OCI-LY7 (cell line): ENCODE results near the gene SLC25A21. TPM values are rescaled to one million over a fixed set of nuclear protein-coding genes. Genes with fewer than 3 reads are reported as not detected.

ENCODE experiments used
- BruUV-seq: library from RNA; stranded (reverse); fragments of 400-500 nt; replicated peaks from 2 replicates; lab custom pipeline; 2021; lab: Mats Ljungman, UMichigan
- CTCF ChIA-PET: fragments of 300-600 bp; sonication (Branson Sonifier 250); formaldehyde crosslinking; loops from one replicate; lab custom pipeline; 2022; ENCODE audit warnings: antibody characterized with exemption; ENCODE audit not compliant: unreplicated experiment; lab: Charles Lee
- POLR2A ChIA-PET: fragments of 300-600 bp; sonication (Branson Sonifier 250); formaldehyde crosslinking; loops from one replicate; lab custom pipeline; 2022; ENCODE audit warnings: antibody characterized with exemption; lab: Charles Lee
- DNase-seq: peaks from one replicate; pipeline ENCODE4 v3.0.0-alpha.2; 2015; ENCODE audit warnings: low spot score
- H2AFZ ChIP-seq: fragments of 200-600 bp; sonication (generic), shearing (Covaris generic); 2 replicates; pipeline ENCODE4 v1.6.1; 2014; ENCODE audit warnings: mild to moderate bottlenecking, antibody characterized with exemption, low read length, moderate library complexity
- H3K27ac ChIP-seq: fragments of 200-600 bp; sonication (generic); 2 replicates; pipeline ENCODE4 v1.5.1; 2014; ENCODE audit warnings: mixed run types, low read depth, mild to moderate bottlenecking, moderate library complexity, low read length, inconsistent platforms; ENCODE audit not compliant: poor library complexity, severe bottlenecking
- H3K36me3 ChIP-seq: fragments of 200-600 bp; sonication (generic); 2 replicates; pipeline ENCODE4 v1.6.1; 2014; ENCODE audit warnings: mild to moderate bottlenecking, antibody characterized with exemption, low read length, moderate library complexity, mixed read lengths; ENCODE audit not compliant: insufficient read depth
- H3K4me1 ChIP-seq: fragments of 200-600 bp; sonication (generic); 2 replicates; pipeline ENCODE4 v1.5.1; 2014; ENCODE audit warnings: mild to moderate bottlenecking, low read length; ENCODE audit not compliant: insufficient read depth, poor library complexity, severe bottlenecking
- H3K4me2 ChIP-seq: fragments of 200-600 bp; sonication (generic); 2 replicates; pipeline ENCODE4 v1.6.1; 2014; ENCODE audit warnings: mild to moderate bottlenecking, low read length
- H3K4me3 ChIP-seq: fragments of 200-600 bp; sonication (generic); 2 replicates; pipeline ENCODE4 v1.5.1; 2014; ENCODE audit warnings: mild to moderate bottlenecking, low read depth, low read length; ENCODE audit not compliant: poor library complexity, severe bottlenecking
- H3K79me2 ChIP-seq: fragments of 200-600 bp; sonication (generic); 2 replicates; pipeline ENCODE4 v1.6.1; 2016; ENCODE audit warnings: low read depth, mild to moderate bottlenecking, low read length, moderate library complexity, mixed read lengths; ENCODE audit not compliant: insufficient read depth
- H3K9me2 ChIP-seq: fragments of 200-600 bp; sonication (generic); 2 replicates; pipeline ENCODE4 v1.6.1; 2016; ENCODE audit warnings: mild to moderate bottlenecking, low read length, mixed read lengths; ENCODE audit not compliant: insufficient read depth
- H3K9me3 ChIP-seq: fragments of 200-600 bp; sonication (generic); 2 replicates; pipeline ENCODE4 v1.6.1; 2014; ENCODE audit warnings: mild to moderate bottlenecking, mixed run types, low read length, mixed read lengths
- H4K20me1 ChIP-seq: fragments of 200-600 bp; sonication (generic); 2 replicates; pipeline ENCODE4 v1.6.1; 2014; ENCODE audit warnings: mild to moderate bottlenecking, antibody characterized with exemption, low read length, moderate library complexity, mixed read lengths; ENCODE audit not compliant: insufficient read depth
- EZH2phosphoT487 ChIP-seq: fragments of 200-600 bp; sonication (generic); IDR thresholded peaks from 2 replicates; pipeline ENCODE4 v1.6.1; 2018; ENCODE audit warnings: low read depth, borderline replicate concordance, mild to moderate bottlenecking, mixed run types, antibody characterized with exemption, low read length, moderate library complexity, mixed read lengths
- intact Hi-C: fragments of 100-400 bp; cut with micrococcal nuclease; formaldehyde crosslinking; loops from one replicate; pipeline ENCODE4 v1.10.0; 2022; ENCODE audit not compliant: unreplicated experiment
- total RNA-seq, 2 experiments: library from RNA; depleted of rRNA in 1 of 2; stranded (reverse); fragments of >200 nt in 1 of 2; shearing (Covaris generic) in 1 of 2; gene quantifications; 2 replicates each; pipeline ENCODE4 v1.2.3, GENCODE V29; 2014 to 2022
- TF ChIP-seq, protein P1 (sequence below): fragments of 200-600 bp; sonication (generic); conservative IDR thresholded peaks from 2 replicates; pipeline ENCODE4 v1.5.1; 2014; ENCODE audit warnings: mild to moderate bottlenecking, antibody characterized with exemption, low read length, moderate library complexity, mixed read lengths

SLC25A21 gene
- total RNA-seq, 2 experiments from 2014 or later = not detected

GRCh38 chr14:37118673-37119366 lies 53.6 kb downstream of the SLC25A21 start:
- no peak for TF ChIP-seq EZH2phosphoT487
- TF ChIP-seq, protein P1, sequence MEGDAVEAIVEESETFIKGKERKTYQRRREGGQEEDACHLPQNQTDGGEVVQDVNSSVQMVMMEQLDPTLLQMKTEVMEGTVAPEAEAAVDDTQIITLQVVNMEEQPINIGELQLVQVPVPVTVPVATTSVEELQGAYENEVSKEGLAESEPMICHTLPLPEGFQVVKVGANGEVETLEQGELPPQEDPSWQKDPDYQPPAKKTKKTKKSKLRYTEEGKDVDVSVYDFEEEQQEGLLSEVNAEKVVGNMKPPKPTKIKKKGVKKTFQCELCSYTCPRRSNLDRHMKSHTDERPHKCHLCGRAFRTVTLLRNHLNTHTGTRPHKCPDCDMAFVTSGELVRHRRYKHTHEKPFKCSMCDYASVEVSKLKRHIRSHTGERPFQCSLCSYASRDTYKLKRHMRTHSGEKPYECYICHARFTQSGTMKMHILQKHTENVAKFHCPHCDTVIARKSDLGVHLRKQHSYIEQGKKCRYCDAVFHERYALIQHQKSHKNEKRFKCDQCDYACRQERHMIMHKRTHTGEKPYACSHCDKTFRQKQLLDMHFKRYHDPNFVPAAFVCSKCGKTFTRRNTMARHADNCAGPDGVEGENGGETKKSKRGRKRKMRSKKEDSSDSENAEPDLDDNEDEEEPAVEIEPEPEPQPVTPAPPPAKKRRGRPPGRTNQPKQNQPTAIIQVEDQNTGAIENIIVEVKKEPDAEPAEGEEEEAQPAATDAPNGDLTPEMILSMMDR = no peak
- no peaks in the 10 kb centered on the region for H3K79me2 ChIP-seq
- H3K9me3 ChIP-seq = no peaks in the 10 kb centered on the region
- H3K36me3 ChIP-seq = no peaks in the 10 kb centered on the region
- no peak overlapping the region for H3K4me3 ChIP-seq
- H4K20me1 ChIP-seq = no peaks in the 10 kb centered on the region
- H3K9me2 ChIP-seq = 0 out of 2 replicates have a peak, but pooled peaks cover 3% of the 10 kb centered on the region
- BruUV-seq = no TSS peak
- DNase-seq = no peak
- no peak overlapping the region for H3K27ac ChIP-seq
- no peaks in the 10 kb centered on the region for H3K4me1 ChIP-seq
- intact Hi-C loops = no loop called here
- ChIA-PET POLR2A (interaction anchor here (0.5 kb wide), 1 partner anchor 713 kb away, joined by 4 read pairs; no protein-coding TSS in a partner anchor), CTCF (no interaction called here)
- H2AFZ ChIP-seq = no peak overlapping the region
- H3K4me2 ChIP-seq = no peak overlapping the region

DNA sequence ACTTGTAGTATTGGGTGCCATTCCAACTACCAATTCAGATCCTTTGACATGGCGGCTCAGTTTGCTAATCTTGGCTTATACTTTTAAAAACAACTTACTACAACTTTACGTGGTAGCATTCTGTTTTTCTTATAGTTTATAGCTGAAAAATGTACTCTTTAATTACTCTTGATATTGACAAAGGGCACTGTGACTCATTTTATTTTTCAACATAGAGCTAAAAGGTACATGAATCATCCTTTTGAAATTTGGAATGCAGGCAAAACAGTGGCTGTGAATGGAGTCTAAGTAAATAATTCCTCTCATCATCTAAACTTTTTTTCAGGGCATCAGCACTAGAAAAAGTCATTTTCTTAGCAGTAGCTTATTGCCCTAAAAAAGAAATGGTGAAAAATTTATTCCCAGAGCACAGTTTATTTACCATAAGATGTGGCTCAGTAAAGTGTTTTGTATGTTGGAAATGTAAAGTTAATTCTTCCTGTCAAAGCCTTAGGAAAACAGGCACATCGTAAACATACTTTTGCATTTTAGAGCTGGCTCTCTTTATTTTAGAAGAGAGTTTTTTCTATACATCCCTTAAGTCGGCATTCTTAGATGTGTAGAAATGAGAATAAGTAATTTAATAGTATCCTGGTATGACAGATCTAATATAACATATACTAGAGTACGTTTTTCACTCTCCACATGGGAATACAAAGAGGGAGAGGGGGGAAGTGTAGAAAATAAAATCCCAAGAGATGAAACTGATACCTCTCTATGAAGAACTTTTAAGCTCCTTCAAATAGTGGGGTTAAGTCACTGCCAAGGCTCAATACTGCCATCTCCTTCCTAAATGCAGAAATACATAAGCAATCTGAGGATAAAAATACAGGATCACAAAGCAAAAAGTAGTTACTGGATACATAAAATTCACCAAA lies 55.2 kb downstream of the SLC25A21 start:
- Histone ChIP-seq H2AFZ (no peak overlapping the region), H3K79me2 (no peaks in the 10 kb centered on the region), H3K9me3 (no peaks in the 10 kb centered on the region), H4K20me1 (no peaks in the 10 kb centered on the region), H3K27ac (no peak overlapping the region), H3K4me3 (no peak overlapping the region), H3K4me2 (no peak overlapping the region), H3K9me2 (0 out of 2 replicates have a peak, but pooled peaks cover 3% of the 10 kb centered on the region), H3K4me1 (no peaks in the 10 kb centered on the region), H3K36me3 (no peaks in the 10 kb centered on the region)
- intact Hi-C loops = no loop called here
- ChIA-PET CTCF (interaction anchor here (0.8 kb wide), 1 partner anchor 16 kb away, joined by 3 read pairs; no protein-coding TSS in a partner anchor), POLR2A (no interaction called here)
- no peak for DNase-seq
- no TSS peak for BruUV-seq
- TF ChIP-seq, protein P1 = 0 out of 2 replicates have a peak, but pooled peaks have one; percentile 16
- no peak for TF ChIP-seq EZH2phosphoT487
